Sigmoid colon (tissue), 7 donors: ENCODE measurements around the gene F2. TPM values are rescaled to one million over a fixed set of nuclear protein-coding genes. Genes with fewer than 3 reads are reported as not detected.

Experiments used
- DNase-seq: peaks from one replicate; pipeline ENCODE4 v3.0.0-alpha.2; 2019
- H3K27ac ChIP-seq, 4 donors: fragments of 200-600 bp; sonication (generic); one replicate each; pipeline ENCODE4 v1.5.1; 2016 to 2019; ENCODE audit warnings: mild to moderate bottlenecking in 1 of 4
- H3K27me3 ChIP-seq, 3 donors: fragments of 200-600 bp; sonication (generic); one replicate each; pipeline ENCODE4 v1.5.1; 2019; ENCODE audit warnings: mild to moderate bottlenecking in 1 of 3
- H3K36me3 ChIP-seq, 4 donors: fragments of 200-600 bp; sonication (generic); one replicate each; pipeline ENCODE4 v1.5.1; 2016 to 2019
- H3K4me1 ChIP-seq, 4 donors: fragments of 200-600 bp; sonication (generic); one replicate each; pipeline ENCODE4 v1.5.1; 2017 to 2019
- H3K4me3 ChIP-seq, 4 donors: fragments of 200-600 bp; sonication (generic); one replicate each; pipeline ENCODE4 v1.5.1; 2017 to 2019; ENCODE audit warnings: mild to moderate bottlenecking in 2 of 4, moderate library complexity in 1 of 4
- H3K9me3 ChIP-seq, 4 donors: fragments of 200-600 bp in 3 of 4; sonication (generic) in 3 of 4; one replicate each; pipeline versions ENCODE4 v1.5.1 to v1.6.1; 2013 to 2019
- EP300 ChIP-seq, 4 donors: sonication (generic); formaldehyde crosslinking; IDR thresholded peaks; one replicate each; pipeline ENCODE4 v1.6.1; 2017; ENCODE audit warnings: antibody characterized with exemption in 4 of 4
- POLR2A ChIP-seq, 2 donors: fragments of 450-650 bp; IDR thresholded peaks; one replicate each; pipeline ENCODE4 v1.6.1; 2016; ENCODE audit warnings: antibody characterized with exemption in 2 of 2, mild to moderate bottlenecking in 2 of 2, moderate library complexity in 2 of 2
- POLR2AphosphoS5 ChIP-seq, 4 donors: sonication (generic); formaldehyde crosslinking; IDR thresholded peaks; one replicate each; pipeline ENCODE4 v1.6.1; 2017; ENCODE audit warnings: antibody characterized with exemption in 4 of 4
- WGBS, 2 donors: extraction: QIAGEN DNeasy Blood & Tissue Kit; methylation state at CpG; one replicate each; pipeline ENCODE4 v1.1.7; 2013; 5-methylcytosine and 5-hydroxymethylcytosine counted together
- intact Hi-C: fragments of 100-400 bp; cut with DNase I; formaldehyde crosslinking; loops from one replicate; pipeline ENCODE4 v1.15.1; 2023
- polyA plus RNA-seq, 3 donors: library from polyadenylated mRNA; stranded (reverse); fragments of 200-250 nt; gene quantifications; one replicate each; pipeline ENCODE4 v1.2.3, GENCODE V29; 2013
- total RNA-seq, 4 donors: library from RNA; depleted of rRNA; stranded (reverse); fragments of >200 nt; gene quantifications; one replicate each; pipeline ENCODE4 v1.1.0, GENCODE V29; 2016
- TF ChIP-seq, protein P1 (sequence below), 4 experiments: fragments of 450-650 bp in 3 of 4; fragments of 200-600 bp in 1 of 4; IDR thresholded peaks; one replicate each; pipeline ENCODE4 v1.5.1; 2016 to 2019; ENCODE audit warnings: antibody characterized with exemption in 4 of 4, mild to moderate bottlenecking in 3 of 4, moderate library complexity in 2 of 4
- donor health status: healthy with polysubstance abuse.
- donor health status: Bipolar disorder and iron deficiency.
- donor health status: healthy.

Gene F2
- total and polyA plus RNA-seq, 7 donors: 0.13 to 0.46 (median 0.28) TPM; not detected in 4

DNA sequence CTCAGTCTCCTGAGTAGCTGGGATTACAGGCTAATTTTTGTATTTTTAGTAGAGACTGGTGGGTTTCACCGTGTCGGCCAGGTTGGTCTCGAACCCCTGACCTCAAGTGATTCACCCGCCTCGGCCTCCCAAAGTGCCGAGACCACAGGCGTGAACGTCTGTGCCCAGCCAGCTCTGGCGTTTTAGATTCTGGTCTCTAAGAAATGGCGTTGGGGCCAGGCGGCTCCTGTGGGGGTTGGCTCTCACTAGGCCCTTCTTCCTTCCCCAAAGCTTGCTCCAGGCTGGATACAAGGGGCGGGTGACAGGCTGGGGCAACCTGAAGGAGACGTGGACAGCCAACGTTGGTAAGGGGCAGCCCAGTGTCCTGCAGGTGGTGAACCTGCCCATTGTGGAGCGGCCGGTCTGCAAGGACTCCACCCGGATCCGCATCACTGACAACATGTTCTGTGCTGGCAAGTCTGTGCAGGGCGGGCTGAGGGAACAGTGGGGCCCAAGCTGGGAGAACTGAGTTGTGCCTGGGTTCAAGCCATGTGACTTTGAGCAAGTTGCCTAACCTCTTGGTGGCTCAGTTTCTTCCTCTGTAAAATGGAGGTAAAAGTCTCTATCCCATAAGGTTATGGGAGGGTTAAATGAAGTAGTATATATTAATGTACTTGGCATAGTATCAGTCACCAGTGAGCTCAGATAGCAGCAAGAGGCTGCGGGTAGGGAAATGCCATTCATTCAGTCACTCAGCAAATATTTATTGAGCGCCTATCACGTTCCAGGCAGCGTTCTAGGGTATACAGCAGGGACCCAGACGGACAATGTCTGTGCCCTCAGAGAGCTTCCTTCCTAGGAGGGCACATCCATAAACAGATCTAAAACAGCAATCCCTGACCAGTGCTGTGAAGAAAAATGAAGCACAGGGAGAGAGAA lies 10.4 kb downstream of the F2 start:
- TF ChIP-seq EP300 (IDR thresholded peaks at IDR 0.05): no peak
- TF ChIP-seq, protein P1, sequence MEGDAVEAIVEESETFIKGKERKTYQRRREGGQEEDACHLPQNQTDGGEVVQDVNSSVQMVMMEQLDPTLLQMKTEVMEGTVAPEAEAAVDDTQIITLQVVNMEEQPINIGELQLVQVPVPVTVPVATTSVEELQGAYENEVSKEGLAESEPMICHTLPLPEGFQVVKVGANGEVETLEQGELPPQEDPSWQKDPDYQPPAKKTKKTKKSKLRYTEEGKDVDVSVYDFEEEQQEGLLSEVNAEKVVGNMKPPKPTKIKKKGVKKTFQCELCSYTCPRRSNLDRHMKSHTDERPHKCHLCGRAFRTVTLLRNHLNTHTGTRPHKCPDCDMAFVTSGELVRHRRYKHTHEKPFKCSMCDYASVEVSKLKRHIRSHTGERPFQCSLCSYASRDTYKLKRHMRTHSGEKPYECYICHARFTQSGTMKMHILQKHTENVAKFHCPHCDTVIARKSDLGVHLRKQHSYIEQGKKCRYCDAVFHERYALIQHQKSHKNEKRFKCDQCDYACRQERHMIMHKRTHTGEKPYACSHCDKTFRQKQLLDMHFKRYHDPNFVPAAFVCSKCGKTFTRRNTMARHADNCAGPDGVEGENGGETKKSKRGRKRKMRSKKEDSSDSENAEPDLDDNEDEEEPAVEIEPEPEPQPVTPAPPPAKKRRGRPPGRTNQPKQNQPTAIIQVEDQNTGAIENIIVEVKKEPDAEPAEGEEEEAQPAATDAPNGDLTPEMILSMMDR (IDR thresholded peaks at IDR 0.05): no peak
- TF ChIP-seq POLR2AphosphoS5 (IDR thresholded peaks at IDR 0.05): no peak
- no peak for TF ChIP-seq POLR2A (IDR thresholded peaks at IDR 0.05)
- Histone ChIP-seq H3K27ac (no peak overlapping the region), H3K9me3 (no peaks in the 10 kb centered on the region), H3K4me3 (no peak overlapping the region), H3K4me1 (no peaks in the 10 kb centered on the region), H3K27me3 (no peaks in the 10 kb centered on the region), H3K36me3 (no peaks in the 10 kb centered on the region)
- intact Hi-C loops: no loop called here
- WGBS, 2 donors: 83 to 88% methylated on average over 24 of the region's 24 CpGs
- no peak for DNase-seq

- H3K4me3 ChIP-seq: no peak overlapping the region
- no peak for TF ChIP-seq POLR2A (IDR thresholded peaks at IDR 0.05)
- TF ChIP-seq POLR2AphosphoS5 (IDR thresholded peaks at IDR 0.05): no peak
- TF ChIP-seq EP300 (IDR thresholded peaks at IDR 0.05): no peak
- TF ChIP-seq, protein P1 (IDR thresholded peaks at IDR 0.05): no peak
Observed at GRCh38 chr11:46731545-46731944, 12.5 kb downstream of the F2 start.

DNA sequence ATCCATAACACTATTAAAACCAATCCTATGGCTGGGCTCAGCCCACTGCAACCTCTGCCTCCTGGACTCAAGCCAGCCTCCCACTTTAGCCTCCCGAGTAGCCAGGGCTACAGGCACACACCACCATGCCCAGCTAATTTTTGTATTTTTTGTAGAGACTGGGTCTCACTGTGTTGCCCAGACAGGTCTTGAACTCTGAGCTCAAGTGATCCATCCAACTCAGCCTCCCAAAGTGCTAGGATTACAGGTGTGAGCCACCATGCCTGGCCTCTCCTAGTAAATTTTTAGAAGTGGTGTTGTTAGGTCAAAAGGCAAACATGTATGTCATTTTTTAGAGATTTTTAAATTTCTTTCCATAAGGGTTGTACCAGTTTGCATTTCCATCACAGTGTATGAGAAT lies 14.2 kb downstream of the F2 start:
- DNase-seq: peak; percentile 12
- no peak for TF ChIP-seq POLR2A (IDR thresholded peaks at IDR 0.05)
- TF ChIP-seq POLR2AphosphoS5 (IDR thresholded peaks at IDR 0.05): no peak
- no peak for TF ChIP-seq EP300 (IDR thresholded peaks at IDR 0.05)
- TF ChIP-seq, protein P1 (IDR thresholded peaks at IDR 0.05): no peak
- Histone ChIP-seq H3K27me3 (no peaks in the 10 kb centered on the region), H3K4me1 (no peaks in the 10 kb centered on the region), H3K36me3 (no peaks in the 10 kb centered on the region), H3K9me3 (no peaks in the 10 kb centered on the region), H3K4me3 (no peak overlapping the region), H3K27ac (no peak overlapping the region)
- intact Hi-C loops: no loop called here
- WGBS, 2 donors: 84 to 86% methylated on average over 1 of the region's 1 CpG

More at GRCh38 chr11:46731545-46731944, 12.5 kb downstream of the F2 start:
- Histone ChIP-seq H3K9me3 (no peaks in the 10 kb centered on the region), H3K4me1 (no peaks in the 10 kb centered on the region), H3K27me3 (no peaks in the 10 kb centered on the region), H3K27ac (no peak overlapping the region), H3K36me3 (no peaks in the 10 kb centered on the region)
- WGBS, 2 donors: 91 to 95% methylated on average over 4 of the region's 4 CpGs
- intact Hi-C loops: no loop called here
- DNase-seq: no peak

DNA sequence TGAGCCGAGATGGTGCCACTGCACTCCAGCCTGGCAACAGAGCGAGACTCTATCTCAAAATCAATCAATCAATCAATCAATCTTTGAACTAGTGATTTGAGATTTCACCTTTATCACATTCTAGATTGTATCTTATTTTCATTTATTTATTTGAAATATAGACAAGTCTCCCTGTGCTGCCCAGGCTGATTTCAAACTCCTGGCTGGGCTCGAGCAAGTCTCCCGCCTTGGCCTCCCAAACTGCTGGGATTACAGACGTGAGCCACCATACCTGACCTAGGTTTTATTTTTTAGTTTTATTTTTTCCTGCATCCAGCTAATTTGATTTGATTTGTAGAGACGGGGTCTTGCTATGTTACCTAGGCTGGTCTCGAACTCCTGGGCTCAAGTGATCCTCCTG lies 17.1 kb downstream of the F2 start:
- Histone ChIP-seq H3K4me3 (no peak overlapping the region), H3K27me3 (no peaks in the 10 kb centered on the region), H3K4me1 (no peaks in the 10 kb centered on the region), H3K36me3 (peaks cover 0 to 5% (median 2%) of the 10 kb centered on the region in 4 donors), H3K9me3 (no peaks in the 10 kb centered on the region), H3K27ac (no peak overlapping the region)
- 87 to 94% methylated on average over 7 of the region's 7 CpGs for WGBS, 2 donors
- TF ChIP-seq POLR2A (IDR thresholded peaks at IDR 0.05) (no peak), POLR2AphosphoS5 (IDR thresholded peaks at IDR 0.05) (no peak), EP300 (IDR thresholded peaks at IDR 0.05) (no peak)
- TF ChIP-seq, protein P1 (IDR thresholded peaks at IDR 0.05): no peak
- no peak for DNase-seq
- intact Hi-C loops: no loop called here
